Neural progenitor cell (in vitro differentiated cells): Measurements from ENCODE around the gene PHLDA1. TPM values are rescaled to one million over a fixed set of nuclear protein-coding genes. Genes with fewer than 3 reads are reported as not detected.

Experiments used
- DNase-seq: peaks from one replicate; pipeline ENCODE4 v3.0.0-alpha.2; 2016; ENCODE audit warnings: low spot score
- H2AFZ ChIP-seq: fragments of 200-600 bp; sonication (generic); replicated peaks from 2 replicates; pipeline ENCODE4 v1.6.1; 2016; ENCODE audit warnings: antibody characterized with exemption
- H3F3A ChIP-seq: fragments of 200-600 bp; sonication (generic); 2 replicates; pipeline ENCODE4 v1.6.1; 2016; ENCODE audit warnings: antibody characterized with exemption, low read depth
- H3K27ac ChIP-seq: fragments of 200-600 bp; sonication (generic); 2 replicates; pipeline ENCODE4 v1.5.1; 2016; ENCODE audit warnings: mild to moderate bottlenecking
- H3K27me3 ChIP-seq: fragments of 200-600 bp; sonication (generic); 2 replicates; pipeline ENCODE4 v1.6.1; 2016; ENCODE audit warnings: mild to moderate bottlenecking, moderate library complexity
- H3K36me3 ChIP-seq: fragments of 200-600 bp; sonication (generic); 2 replicates; pipeline ENCODE4 v1.5.1; 2016
- H3K4me1 ChIP-seq: fragments of 200-600 bp; sonication (generic); 2 replicates; pipeline ENCODE4 v1.6.1; 2016; ENCODE audit warnings: mixed run types
- H3K4me2 ChIP-seq: fragments of 200-600 bp; sonication (generic); 2 replicates; pipeline ENCODE4 v1.6.1; 2016
- H3K4me3 ChIP-seq: fragments of 200-600 bp; sonication (generic); 2 replicates; pipeline ENCODE4 v1.5.1; 2016
- H3K79me2 ChIP-seq: fragments of 200-600 bp; sonication (generic); 2 replicates; pipeline ENCODE4 v1.6.1; 2016; ENCODE audit warnings: low read depth
- H3K9ac ChIP-seq: fragments of 200-600 bp; sonication (generic); 2 replicates; pipeline ENCODE4 v1.6.1; 2016
- H3K9me3 ChIP-seq: fragments of 200-600 bp; sonication (generic); 2 replicates; pipeline ENCODE4 v1.5.1; 2016; ENCODE audit warnings: low read depth
- H4K20me1 ChIP-seq: fragments of 200-600 bp; sonication (generic); 2 replicates; pipeline ENCODE4 v1.6.1; 2016; ENCODE audit warnings: low read depth
- H3K27ac Mint-ChIP-seq: 3 replicates; pipeline ENCODE4 v1.8.0; 2021; ENCODE audit warnings: mixed read lengths
- H3K27me3 Mint-ChIP-seq: 2 replicates; pipeline ENCODE4 v1.8.0; 2022; ENCODE audit warnings: low read depth, mild to moderate bottlenecking, inconsistent platforms, moderate library complexity, mixed read lengths; ENCODE audit not compliant: insufficient read depth
- H3K36me3 Mint-ChIP-seq: 3 replicates; pipeline ENCODE4 v1.8.0; 2021; ENCODE audit warnings: mixed read lengths
- H3K4me1 Mint-ChIP-seq: 3 replicates; pipeline ENCODE4 v1.8.0; 2021; ENCODE audit warnings: mixed read lengths
- H3K4me3 Mint-ChIP-seq: 3 replicates; pipeline ENCODE4 v1.8.0; 2021; ENCODE audit warnings: mild to moderate bottlenecking, moderate library complexity, mixed read lengths
- H3K9me3 Mint-ChIP-seq: 3 replicates; pipeline ENCODE4 v1.8.0; 2020; ENCODE audit warnings: mixed read lengths
- EZH2 ChIP-seq: fragments of 200-600 bp; sonication (generic); IDR thresholded peaks from 2 replicates; pipeline ENCODE4 v1.6.1; 2017; ENCODE audit warnings: antibody characterized with exemption, mild to moderate bottlenecking, moderate library complexity
- EZH2phosphoT487 ChIP-seq: fragments of 200-600 bp; sonication (generic); IDR thresholded peaks from 2 replicates; pipeline ENCODE4 v1.6.1; 2017; ENCODE audit warnings: antibody characterized with exemption
- total RNA-seq: library from RNA; depleted of rRNA; stranded (reverse); fragments of >200 nt; gene quantifications from 2 replicates; pipeline ENCODE4 v1.2.3, GENCODE V29; 2015; ENCODE audit warnings: low replicate concordance
- TF ChIP-seq, protein P1 (sequence below): fragments of 200-600 bp; sonication (generic); IDR thresholded peaks from 2 replicates; pipeline ENCODE4 v1.5.1; 2017; ENCODE audit warnings: antibody characterized with exemption, mild to moderate bottlenecking

The PHLDA1 gene
- total RNA-seq, 1 donor from 2014 or later, result 1.1 TPM

DNA sequence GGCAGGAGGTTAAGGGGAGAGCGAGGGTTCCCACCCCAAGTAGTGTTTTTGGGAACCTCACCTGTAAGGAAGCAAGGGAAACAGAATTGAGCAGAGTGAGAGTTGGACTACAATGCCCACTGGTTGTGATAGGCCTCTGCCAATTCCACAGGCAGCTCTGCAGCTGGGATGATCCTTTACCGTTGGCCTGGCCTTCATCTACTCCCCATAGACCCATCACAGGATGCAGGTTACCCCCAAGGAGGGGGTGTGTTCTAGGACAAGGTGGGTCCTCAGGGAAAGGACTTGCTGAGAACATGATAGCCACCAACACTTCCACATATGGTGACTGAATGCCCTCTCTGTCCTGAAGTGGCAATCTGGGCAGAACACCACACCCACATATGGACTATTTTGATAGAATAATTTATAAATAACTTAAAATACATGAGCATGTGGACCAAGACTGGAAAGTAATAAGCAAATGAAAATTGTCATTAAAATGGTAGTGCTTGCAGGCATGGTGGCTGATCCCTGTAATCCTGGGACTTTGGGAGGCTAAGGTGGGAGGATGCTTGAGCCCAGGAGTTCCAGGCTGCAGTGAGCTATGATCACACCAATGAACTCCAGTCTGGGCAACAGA is 8.4 kb downstream of the PHLDA1 start:
- Histone ChIP-seq H3F3A (no peaks in the 10 kb centered on the region), H3K9ac (no peak overlapping the region), H2AFZ (no peak overlapping the region), H3K9me3 (no peaks in the 10 kb centered on the region), H3K27ac (no peak overlapping the region), H3K4me2 (no peak overlapping the region), H3K36me3 (no peaks in the 10 kb centered on the region), H3K4me3 (no peak overlapping the region), H3K27me3 (no peaks in the 10 kb centered on the region), H3K79me2 (peaks cover under 1% of the 10 kb centered on the region), H3K4me1 (peaks cover 1% of the 10 kb centered on the region), H4K20me1 (no peaks in the 10 kb centered on the region)
- Mint-ChIP-seq H3K4me1 (peaks cover 32% of the 10 kb centered on the region), H3K27me3 (no peaks in the 10 kb centered on the region), H3K36me3 (no peaks in the 10 kb centered on the region), H3K4me3 (no peak overlapping the region), H3K27ac (no peak overlapping the region), H3K9me3 (no peaks in the 10 kb centered on the region)
- TF ChIP-seq, protein P1, sequence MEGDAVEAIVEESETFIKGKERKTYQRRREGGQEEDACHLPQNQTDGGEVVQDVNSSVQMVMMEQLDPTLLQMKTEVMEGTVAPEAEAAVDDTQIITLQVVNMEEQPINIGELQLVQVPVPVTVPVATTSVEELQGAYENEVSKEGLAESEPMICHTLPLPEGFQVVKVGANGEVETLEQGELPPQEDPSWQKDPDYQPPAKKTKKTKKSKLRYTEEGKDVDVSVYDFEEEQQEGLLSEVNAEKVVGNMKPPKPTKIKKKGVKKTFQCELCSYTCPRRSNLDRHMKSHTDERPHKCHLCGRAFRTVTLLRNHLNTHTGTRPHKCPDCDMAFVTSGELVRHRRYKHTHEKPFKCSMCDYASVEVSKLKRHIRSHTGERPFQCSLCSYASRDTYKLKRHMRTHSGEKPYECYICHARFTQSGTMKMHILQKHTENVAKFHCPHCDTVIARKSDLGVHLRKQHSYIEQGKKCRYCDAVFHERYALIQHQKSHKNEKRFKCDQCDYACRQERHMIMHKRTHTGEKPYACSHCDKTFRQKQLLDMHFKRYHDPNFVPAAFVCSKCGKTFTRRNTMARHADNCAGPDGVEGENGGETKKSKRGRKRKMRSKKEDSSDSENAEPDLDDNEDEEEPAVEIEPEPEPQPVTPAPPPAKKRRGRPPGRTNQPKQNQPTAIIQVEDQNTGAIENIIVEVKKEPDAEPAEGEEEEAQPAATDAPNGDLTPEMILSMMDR, result no peak
- TF ChIP-seq EZH2, result no peak
- no peak for TF ChIP-seq EZH2phosphoT487
- DNase-seq, result no peak

- DNase-seq, result no peak
- no peaks in the 10 kb centered on the region for H3F3A ChIP-seq
Observed at GRCh38 chr12:76022506-76022905, 9.1 kb downstream of the PHLDA1 start.

DNA sequence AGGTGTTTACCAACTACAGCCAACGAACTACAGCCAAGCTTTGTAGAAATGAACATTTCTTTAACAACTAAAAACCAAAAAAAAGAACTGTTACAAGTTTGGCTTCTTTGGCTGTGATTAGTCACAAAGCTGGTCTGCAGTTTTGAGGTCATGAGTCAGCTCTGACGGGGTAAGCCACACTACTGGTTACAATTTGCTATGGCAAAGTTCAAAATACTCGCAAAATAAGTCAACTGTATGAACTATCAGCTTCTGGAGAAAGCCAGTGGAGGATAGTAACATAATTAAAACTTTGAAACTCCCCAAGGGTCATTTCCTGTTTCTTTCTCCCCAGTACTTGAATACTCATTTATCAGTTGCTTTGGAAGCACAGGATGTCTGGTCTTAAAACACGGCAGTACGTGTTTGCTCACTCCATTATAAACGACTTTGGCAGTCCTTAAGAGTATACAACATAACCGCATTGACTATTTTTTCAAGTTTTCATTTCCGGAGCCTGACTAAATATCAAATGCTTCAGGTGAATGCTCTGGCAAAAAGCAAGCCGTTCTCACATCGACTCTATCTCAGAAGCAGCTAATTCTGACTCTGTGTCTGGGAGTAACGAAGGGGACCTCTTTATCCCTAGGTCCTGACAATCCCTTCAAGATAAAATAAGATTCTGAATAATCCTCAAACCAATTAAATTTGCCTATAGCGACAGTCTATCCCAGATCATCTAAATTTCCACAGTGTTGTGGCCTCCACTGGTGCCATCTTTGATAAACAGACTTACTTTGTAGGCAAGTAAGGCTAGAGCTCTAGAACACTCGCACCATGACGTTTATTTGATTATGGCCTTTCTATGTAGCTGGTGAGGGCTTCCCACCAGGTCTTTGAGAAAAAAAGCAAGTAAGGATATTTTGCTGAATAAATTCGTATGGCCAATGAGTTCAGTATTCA is 10.6 kb downstream of the PHLDA1 start:
- H3K4me3 Mint-ChIP-seq, result no peak overlapping the region
- H2AFZ ChIP-seq, result peak overlapping the region; percentile 35

More at GRCh38 chr12:76022506-76022905, 9.1 kb downstream of the PHLDA1 start:
- Mint-ChIP-seq H3K9me3 (no peaks in the 10 kb centered on the region), H3K4me3 (no peak overlapping the region), H3K27me3 (no peaks in the 10 kb centered on the region), H3K27ac (no peak overlapping the region), H3K4me1 (peaks cover 36% of the 10 kb centered on the region), H3K36me3 (no peaks in the 10 kb centered on the region)
- H3K4me3 ChIP-seq, result no peak overlapping the region
- no peaks in the 10 kb centered on the region for H3K36me3 ChIP-seq
- no peak overlapping the region for H3K27ac ChIP-seq
- no peaks in the 10 kb centered on the region for H4K20me1 ChIP-seq
- no peak for TF ChIP-seq EZH2
- TF ChIP-seq EZH2phosphoT487, result no peak
- TF ChIP-seq, protein P1, result no peak
- no peaks in the 10 kb centered on the region for H3K9me3 ChIP-seq
- no peaks in the 10 kb centered on the region for H3K27me3 ChIP-seq
- H2AFZ ChIP-seq, result no peak overlapping the region
- no peak overlapping the region for H3K4me2 ChIP-seq
- no peaks in the 10 kb centered on the region for H3K79me2 ChIP-seq
- no peak overlapping the region for H3K9ac ChIP-seq
- H3K4me1 ChIP-seq, result peaks cover 4% of the 10 kb centered on the region

More for the DNA sequence above, 10.6 kb downstream of the PHLDA1 start:
- no peak for DNase-seq
- H3K4me2 ChIP-seq, result no peak overlapping the region
- H3K27me3 ChIP-seq, result no peaks in the 10 kb centered on the region
- no peak overlapping the region for H3K4me3 ChIP-seq
- no peaks in the 10 kb centered on the region for H3K79me2 ChIP-seq
- Mint-ChIP-seq H3K27ac (no peak overlapping the region), H3K4me1 (peaks cover 31% of the 10 kb centered on the region), H3K27me3 (no peaks in the 10 kb centered on the region), H3K36me3 (no peaks in the 10 kb centered on the region), H3K9me3 (peaks cover 3% of the 10 kb centered on the region)
- H3F3A ChIP-seq, result no peaks in the 10 kb centered on the region
- TF ChIP-seq EZH2 (no peak), EZH2phosphoT487 (no peak)
- TF ChIP-seq, protein P1, result no peak
- no peaks in the 10 kb centered on the region for H3K9me3 ChIP-seq
- H4K20me1 ChIP-seq, result no peaks in the 10 kb centered on the region
- no peak overlapping the region for H3K9ac ChIP-seq
- H3K36me3 ChIP-seq, result no peaks in the 10 kb centered on the region
- H3K4me1 ChIP-seq, result peaks cover 4% of the 10 kb centered on the region
- no peak overlapping the region for H3K27ac ChIP-seq
